B cell (primary cell): Measurements from ENCODE around the gene ADA. TPM values are rescaled to one million over a fixed set of nuclear protein-coding genes. Genes with fewer than 3 reads are reported as not detected.

Experiments used
- ATAC-seq: fragments of 200-7000 bp; cut with Tn5 transposase; one replicate; pipeline ENCODE4 v1.10.0; 2021; ENCODE audit warnings: low read depth, mild to moderate bottlenecking, moderate number of reproducible peaks, moderate library complexity
- CTCF ChIA-PET: fragments of 350-600 bp; sonication (Branson Sonifier 250); formaldehyde crosslinking; loops from one replicate; lab custom pipeline; 2021; ENCODE audit warnings: antibody characterized with exemption, inconsistent platforms; lab: Charles Lee
- POLR2A ChIA-PET: fragments of 350-600 bp; sonication (Branson Sonifier 250); formaldehyde crosslinking; loops from one replicate; lab custom pipeline; 2021; ENCODE audit warnings: antibody characterized with exemption; lab: Charles Lee
- DNase-seq: peaks from one replicate; pipeline ENCODE4 v3.0.0; 2013
- H2AFZ ChIP-seq: 2 replicates; pipeline ENCODE4 v1.6.1; 2012; ENCODE audit warnings: mild to moderate bottlenecking, low read depth, low read length; ENCODE audit not compliant: insufficient read depth, poor library complexity, severe bottlenecking
- H3K27ac ChIP-seq, 2 donors: 1 replicate in 1 of 2; 2 replicates in 1 of 2; pipeline ENCODE4 v1.5.1; 2012 to 2013; ENCODE audit warnings: low read length in 2 of 2, mild to moderate bottlenecking in 2 of 2, moderate library complexity in 1 of 2
- H3K27me3 ChIP-seq, 4 experiments: fragments of 200-600 bp in 1 of 4; sonication (generic) in 1 of 4; replicated peaks in 1 of 4; 1 replicate in 2 of 4; 2 replicates in 2 of 4; pipeline versions ENCODE4 v1.6.1 to v1.7.0; 2013 to 2016; ENCODE audit warnings: low read length in 3 of 4, mild to moderate bottlenecking in 2 of 4, mixed read lengths in 1 of 4, moderate library complexity in 1 of 4; ENCODE audit not compliant: insufficient read depth in 4 of 4, control insufficient read depth in 3 of 4; ENCODE audit errors: control extremely low read depth in 1 of 4
- H3K36me3 ChIP-seq, 2 experiments: replicated peaks in 1 of 2; 1 replicate in 1 of 2; 2 replicates in 1 of 2; pipeline versions ENCODE4 v1.6.1 to v1.7.1; 2013; ENCODE audit warnings: low read length in 1 of 2; ENCODE audit not compliant: insufficient read depth in 2 of 2, control insufficient read depth in 1 of 2; ENCODE audit errors: control extremely low read depth in 1 of 2, extremely low read depth in 1 of 2
- H3K4me1 ChIP-seq, 2 donors: fragments of 200-600 bp in 1 of 2; sonication (generic) in 1 of 2; 1 replicate in 1 of 2; 2 replicates in 1 of 2; pipeline versions ENCODE4 v1.5.1 to v1.6.1; 2013 to 2017; ENCODE audit warnings: low read length in 2 of 2; ENCODE audit not compliant: control insufficient read depth in 2 of 2, insufficient read depth in 2 of 2
- H3K4me2 ChIP-seq: replicated peaks from 2 replicates; pipeline ENCODE3; 2012; ENCODE audit warnings: mild to moderate bottlenecking, low read depth, low read length; ENCODE audit not compliant: poor library complexity, severe bottlenecking
- H3K4me3 ChIP-seq, 5 experiments: fragments of 200-600 bp in 1 of 5; sonication (generic) in 1 of 5; 1 replicate in 3 of 5; 2 replicates in 2 of 5; pipeline versions ENCODE4 v1.5.1 to v1.7.0; 2011 to 2016; ENCODE audit warnings: low read length in 4 of 5, mild to moderate bottlenecking in 4 of 5, low read depth in 2 of 5, control low read depth in 1 of 5, moderate library complexity in 1 of 5; ENCODE audit not compliant: insufficient read depth in 1 of 5; ENCODE audit errors: control extremely low read depth in 1 of 5, extremely low read depth in 1 of 5
- H3K79me2 ChIP-seq: fragments of 200-600 bp; sonication (generic); one replicate; pipeline ENCODE4 v1.6.0; 2016; ENCODE audit warnings: low read length; ENCODE audit not compliant: control insufficient read depth, insufficient read depth
- H3K9ac ChIP-seq: fragments of 200-600 bp; sonication (generic); 2 replicates; pipeline ENCODE4 v1.6.1; 2017; ENCODE audit warnings: mild to moderate bottlenecking, low read length, moderate library complexity
- H3K9me3 ChIP-seq, 3 donors: one replicate each; pipeline versions ENCODE4 v1.6.1 to v1.7.1; 2013; ENCODE audit warnings: low read length in 2 of 3; ENCODE audit not compliant: control insufficient read depth in 2 of 3, insufficient read depth in 1 of 3; ENCODE audit errors: control extremely low read depth in 1 of 3
- H4K20me1 ChIP-seq: 2 replicates; pipeline ENCODE4 v1.6.0; 2012; ENCODE audit warnings: mild to moderate bottlenecking, low read length; ENCODE audit not compliant: insufficient read depth, control insufficient read depth, poor library complexity, severe bottlenecking
- H3K27ac Mint-ChIP-seq: one replicate; pipeline ENCODE4 v1.8.0; 2021; ENCODE audit warnings: mixed read lengths
- H3K27me3 Mint-ChIP-seq: one replicate; pipeline ENCODE4 v1.8.0; 2021; ENCODE audit warnings: mixed read lengths
- H3K4me1 Mint-ChIP-seq: one replicate; pipeline ENCODE4 v1.8.0; 2021; ENCODE audit warnings: mixed read lengths
- H3K4me3 Mint-ChIP-seq: one replicate; pipeline ENCODE4 v1.8.0; 2021; ENCODE audit warnings: mixed read lengths
- H3K9me3 Mint-ChIP-seq: one replicate; pipeline ENCODE4 v1.8.0; 2022; ENCODE audit warnings: mixed read lengths; ENCODE audit not compliant: insufficient read depth
- CTCF ChIP-seq: fragments of 200-600 bp; IDR thresholded peaks from one replicate; pipeline ENCODE4 v1.8.0; 2022; ENCODE audit warnings: antibody characterized with exemption, mild to moderate bottlenecking
- EZH2 ChIP-seq: IDR thresholded peaks from 2 replicates; pipeline ENCODE4 v1.6.1; 2012; ENCODE audit warnings: borderline replicate concordance, low read depth, mild to moderate bottlenecking, moderate library complexity, low read length; ENCODE audit not compliant: insufficient read depth, poor library complexity, severe bottlenecking
- WGBS: methylation state at CpG from one replicate; pipeline ENCODE4 v1.1.5; 2013; ENCODE audit warnings: missing lambda C conversion rate; ENCODE audit not compliant: insufficient coverage; 5-methylcytosine and 5-hydroxymethylcytosine counted together
- intact Hi-C: fragments of 100-400 bp; cut with micrococcal nuclease; formaldehyde crosslinking; loops from one replicate; pipeline ENCODE4 v1.10.0; 2022
- polyA plus RNA-seq: library from polyadenylated mRNA; depleted of rRNA; stranded (reverse); fragments of >200 nt; gene quantifications from 2 replicates; pipeline ENCODE4 v1.2.3, GENCODE V29; 2012
- total RNA-seq, 2 donors: library from RNA; stranded (reverse); fragments of 120-200 nt in 1 of 2; gene quantifications; 1 replicate in 1 of 2; 2 replicates in 1 of 2; pipeline versions ENCODE4 v1.2.3 to v1.2.4, GENCODE V29; 2013 to 2022

ADA gene
- total and polyA plus RNA-seq, 2 donors (not counting 1 experiment from before 2014, with no cell fraction given) = 10.0 to 34.2 TPM

- H3K4me3 Mint-ChIP-seq = no peak overlapping the region
- no peak overlapping the region for H3K4me2 ChIP-seq
- no peak overlapping the region for H2AFZ ChIP-seq
- ChIA-PET CTCF (interaction anchor here (0.7 to 2.7 kb wide), 10 partner anchors 8 to 234 kb away, joined by 3 to 17 read pairs (median 3); partner anchors contain the start of gene SERINC3), POLR2A (no interaction called here)
- no peaks in the 10 kb centered on the region for H3K27me3 Mint-ChIP-seq
- peaks cover 33% of the 10 kb centered on the region for H4K20me1 ChIP-seq
- intact Hi-C loops = no loop called here
- peaks cover 49% of the 10 kb centered on the region for H3K4me1 Mint-ChIP-seq
- peak overlapping the region; percentile 89 for H3K27ac Mint-ChIP-seq
- H3K27me3 ChIP-seq = no peaks in the 10 kb centered on the region
- no peak overlapping the region for H3K9ac ChIP-seq
- peaks cover 0 to 9% (median 6%) of the 10 kb centered on the region in 3 donors for H3K9me3 ChIP-seq
- H3K9me3 Mint-ChIP-seq = no peaks in the 10 kb centered on the region
- ATAC-seq = no peak
- peaks cover 10 to 33% of the 10 kb centered on the region in 2 donors for H3K4me1 ChIP-seq
- DNase-seq = no peak
- WGBS = 47% methylated on average over 14 of the region's 14 CpGs
- H3K79me2 ChIP-seq = peaks cover 38% of the 10 kb centered on the region
- no peak for TF ChIP-seq EZH2
- no peak for TF ChIP-seq CTCF
- peak overlapping the region; percentile 29 to 74 for H3K27ac ChIP-seq
- no peak overlapping the region for H3K4me3 ChIP-seq
- H3K36me3 ChIP-seq = peaks cover 0 to 73% of the 10 kb centered on the region in 2 experiments
Observed at GRCh38 chr20:44618318-44618731, 33.2 kb downstream of the ADA start.

- no peak overlapping the region for H3K4me3 ChIP-seq
- no peak overlapping the region for H3K4me2 ChIP-seq
- 92% methylated on average over 14 of the region's 14 CpGs for WGBS
- no peak for ATAC-seq
- H3K9me3 ChIP-seq = no peaks in the 10 kb centered on the region
- peaks cover 46% of the 10 kb centered on the region for H4K20me1 ChIP-seq
- peaks cover 55% of the 10 kb centered on the region for H3K79me2 ChIP-seq
- ChIA-PET POLR2A (interaction anchor here (1.1 kb wide), 1 partner anchor 31 kb away, joined by 4 read pairs; no protein-coding TSS in a partner anchor), CTCF (interaction anchor here (0.9 to 1.8 kb wide), 6 partner anchors 13 to 68 kb away, joined by 3 to 5 read pairs (median 4); no protein-coding TSS in a partner anchor)
- H3K36me3 ChIP-seq = peaks cover 0 to 80% of the 10 kb centered on the region in 2 experiments
- TF ChIP-seq EZH2 (no peak), CTCF (no peak)
- no peaks in the 10 kb centered on the region for H3K27me3 ChIP-seq
- peaks cover 10 to 33% of the 10 kb centered on the region in 2 donors for H3K4me1 ChIP-seq
- intact Hi-C loops = no loop called here
- H3K27ac ChIP-seq = peak overlapping the region in 1 of 2 donors; percentile 74
- no peaks in the 10 kb centered on the region for H3K27me3 Mint-ChIP-seq
- H3K27ac Mint-ChIP-seq = peak overlapping the region; percentile 91
- no peaks in the 10 kb centered on the region for H3K9me3 Mint-ChIP-seq
- no peak overlapping the region for H3K4me3 Mint-ChIP-seq
- H3K4me1 Mint-ChIP-seq = peaks cover 54% of the 10 kb centered on the region
- DNase-seq = no peak
- H3K9ac ChIP-seq = no peak overlapping the region
- H2AFZ ChIP-seq = no peak overlapping the region
Observed at GRCh38 chr20:44616604-44616964, 34.9 kb downstream of the ADA start.
